ENCODE results near the gene CBX3.

GRCh38 chr7:26153823-26154783 is 47.4 kb upstream of the CBX3 start:
- no peak for TF ChIP-seq CTCF (IDR thresholded peaks at IDR 0.05; ENCODE audit: insufficient read depth, low read length, poor library complexity, severe bottlenecking)
- no peak for TF ChIP-seq EZH2phosphoT487 (conservative IDR thresholded peaks at IDR 0.05; ENCODE audit: low read length)

All from SU-DHL-6 (cell line).